ENCODE measurements around the gene GP1BB.

DNA sequence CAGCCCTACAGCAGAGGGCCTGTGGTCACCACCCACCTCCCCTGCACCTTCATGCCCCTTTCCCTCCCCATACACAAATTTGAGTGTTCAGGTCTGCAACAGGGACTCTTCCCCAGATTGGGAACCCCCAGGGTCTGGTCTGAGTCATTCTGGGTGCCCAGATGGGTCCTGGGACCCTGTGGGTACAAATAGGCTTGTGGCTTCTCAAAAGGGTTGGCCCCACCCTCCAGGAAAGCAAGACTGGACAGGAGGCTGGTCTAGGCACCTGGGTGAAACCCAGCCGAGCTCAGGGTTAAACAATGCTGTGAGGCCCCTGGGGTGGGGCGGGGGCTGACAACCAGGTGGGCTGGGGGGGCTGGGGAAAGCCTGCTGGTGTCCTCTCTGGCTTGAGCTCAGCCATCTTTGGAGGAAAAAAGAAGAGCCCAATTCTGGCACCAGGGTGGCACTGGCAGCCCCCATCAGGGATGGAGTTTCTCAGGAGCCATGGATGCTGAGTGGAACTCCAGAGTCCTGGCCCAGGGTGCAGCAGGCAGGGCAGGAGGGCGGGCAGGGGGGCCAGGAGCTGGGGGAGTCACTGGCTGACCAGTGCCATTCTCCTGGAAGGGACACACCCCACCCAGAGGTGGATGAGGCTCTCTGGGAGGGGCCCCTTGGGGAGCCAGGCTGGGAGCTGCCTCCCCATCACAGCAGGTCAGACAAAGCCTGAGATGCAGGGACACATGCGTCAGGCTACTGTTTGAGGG is 8.0 kb upstream of the GP1BB start:
- TF ChIP-seq JUNB (IDR thresholded peaks at IDR 0.05): no peak
- no peak for TF ChIP-seq GABPA (IDR thresholded peaks at IDR 0.05; ENCODE audit: low read depth)
- no peak for TF ChIP-seq MEF2B (IDR thresholded peaks at IDR 0.05; ENCODE audit: partially characterized antibody, poor library complexity, severe bottlenecking)
- no peak for TF ChIP-seq POLR2A (IDR thresholded peaks at IDR 0.05; ENCODE audit: low read depth, low read length)
- TF ChIP-seq HDAC2 (IDR thresholded peaks at IDR 0.05): no peak
- TF ChIP-seq, protein P1, sequence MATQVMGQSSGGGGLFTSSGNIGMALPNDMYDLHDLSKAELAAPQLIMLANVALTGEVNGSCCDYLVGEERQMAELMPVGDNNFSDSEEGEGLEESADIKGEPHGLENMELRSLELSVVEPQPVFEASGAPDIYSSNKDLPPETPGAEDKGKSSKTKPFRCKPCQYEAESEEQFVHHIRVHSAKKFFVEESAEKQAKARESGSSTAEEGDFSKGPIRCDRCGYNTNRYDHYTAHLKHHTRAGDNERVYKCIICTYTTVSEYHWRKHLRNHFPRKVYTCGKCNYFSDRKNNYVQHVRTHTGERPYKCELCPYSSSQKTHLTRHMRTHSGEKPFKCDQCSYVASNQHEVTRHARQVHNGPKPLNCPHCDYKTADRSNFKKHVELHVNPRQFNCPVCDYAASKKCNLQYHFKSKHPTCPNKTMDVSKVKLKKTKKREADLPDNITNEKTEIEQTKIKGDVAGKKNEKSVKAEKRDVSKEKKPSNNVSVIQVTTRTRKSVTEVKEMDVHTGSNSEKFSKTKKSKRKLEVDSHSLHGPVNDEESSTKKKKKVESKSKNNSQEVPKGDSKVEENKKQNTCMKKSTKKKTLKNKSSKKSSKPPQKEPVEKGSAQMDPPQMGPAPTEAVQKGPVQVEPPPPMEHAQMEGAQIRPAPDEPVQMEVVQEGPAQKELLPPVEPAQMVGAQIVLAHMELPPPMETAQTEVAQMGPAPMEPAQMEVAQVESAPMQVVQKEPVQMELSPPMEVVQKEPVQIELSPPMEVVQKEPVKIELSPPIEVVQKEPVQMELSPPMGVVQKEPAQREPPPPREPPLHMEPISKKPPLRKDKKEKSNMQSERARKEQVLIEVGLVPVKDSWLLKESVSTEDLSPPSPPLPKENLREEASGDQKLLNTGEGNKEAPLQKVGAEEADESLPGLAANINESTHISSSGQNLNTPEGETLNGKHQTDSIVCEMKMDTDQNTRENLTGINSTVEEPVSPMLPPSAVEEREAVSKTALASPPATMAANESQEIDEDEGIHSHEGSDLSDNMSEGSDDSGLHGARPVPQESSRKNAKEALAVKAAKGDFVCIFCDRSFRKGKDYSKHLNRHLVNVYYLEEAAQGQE (IDR thresholded peaks at IDR 0.05; ENCODE audit: low read depth, low read length): no peak
- TF ChIP-seq, protein P2, sequence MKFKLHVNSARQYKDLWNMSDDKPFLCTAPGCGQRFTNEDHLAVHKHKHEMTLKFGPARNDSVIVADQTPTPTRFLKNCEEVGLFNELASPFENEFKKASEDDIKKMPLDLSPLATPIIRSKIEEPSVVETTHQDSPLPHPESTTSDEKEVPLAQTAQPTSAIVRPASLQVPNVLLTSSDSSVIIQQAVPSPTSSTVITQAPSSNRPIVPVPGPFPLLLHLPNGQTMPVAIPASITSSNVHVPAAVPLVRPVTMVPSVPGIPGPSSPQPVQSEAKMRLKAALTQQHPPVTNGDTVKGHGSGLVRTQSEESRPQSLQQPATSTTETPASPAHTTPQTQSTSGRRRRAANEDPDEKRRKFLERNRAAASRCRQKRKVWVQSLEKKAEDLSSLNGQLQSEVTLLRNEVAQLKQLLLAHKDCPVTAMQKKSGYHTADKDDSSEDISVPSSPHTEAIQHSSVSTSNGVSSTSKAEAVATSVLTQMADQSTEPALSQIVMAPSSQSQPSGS (IDR thresholded peaks at IDR 0.05; ENCODE audit: low read length): no peak
- TF ChIP-seq, protein P3, sequence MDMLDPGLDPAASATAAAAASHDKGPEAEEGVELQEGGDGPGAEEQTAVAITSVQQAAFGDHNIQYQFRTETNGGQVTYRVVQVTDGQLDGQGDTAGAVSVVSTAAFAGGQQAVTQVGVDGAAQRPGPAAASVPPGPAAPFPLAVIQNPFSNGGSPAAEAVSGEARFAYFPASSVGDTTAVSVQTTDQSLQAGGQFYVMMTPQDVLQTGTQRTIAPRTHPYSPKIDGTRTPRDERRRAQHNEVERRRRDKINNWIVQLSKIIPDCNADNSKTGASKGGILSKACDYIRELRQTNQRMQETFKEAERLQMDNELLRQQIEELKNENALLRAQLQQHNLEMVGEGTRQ (IDR thresholded peaks at IDR 0.05; ENCODE audit: borderline replicate concordance, low read depth, low read length): no peak
- TF ChIP-seq, protein P4, sequence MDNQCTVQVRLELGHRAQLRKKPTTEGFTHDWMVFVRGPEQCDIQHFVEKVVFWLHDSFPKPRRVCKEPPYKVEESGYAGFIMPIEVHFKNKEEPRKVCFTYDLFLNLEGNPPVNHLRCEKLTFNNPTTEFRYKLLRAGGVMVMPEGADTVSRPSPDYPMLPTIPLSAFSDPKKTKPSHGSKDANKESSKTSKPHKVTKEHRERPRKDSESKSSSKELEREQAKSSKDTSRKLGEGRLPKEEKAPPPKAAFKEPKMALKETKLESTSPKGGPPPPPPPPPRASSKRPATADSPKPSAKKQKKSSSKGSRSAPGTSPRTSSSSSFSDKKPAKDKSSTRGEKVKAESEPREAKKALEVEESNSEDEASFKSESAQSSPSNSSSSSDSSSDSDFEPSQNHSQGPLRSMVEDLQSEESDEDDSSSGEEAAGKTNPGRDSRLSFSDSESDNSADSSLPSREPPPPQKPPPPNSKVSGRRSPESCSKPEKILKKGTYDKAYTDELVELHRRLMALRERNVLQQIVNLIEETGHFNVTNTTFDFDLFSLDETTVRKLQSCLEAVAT (IDR thresholded peaks at IDR 0.05): no peak
- TF ChIP-seq POLR2AphosphoS5 (IDR thresholded peaks at IDR 0.05; ENCODE audit: low read length): no peak
- TF ChIP-seq, protein P5, sequence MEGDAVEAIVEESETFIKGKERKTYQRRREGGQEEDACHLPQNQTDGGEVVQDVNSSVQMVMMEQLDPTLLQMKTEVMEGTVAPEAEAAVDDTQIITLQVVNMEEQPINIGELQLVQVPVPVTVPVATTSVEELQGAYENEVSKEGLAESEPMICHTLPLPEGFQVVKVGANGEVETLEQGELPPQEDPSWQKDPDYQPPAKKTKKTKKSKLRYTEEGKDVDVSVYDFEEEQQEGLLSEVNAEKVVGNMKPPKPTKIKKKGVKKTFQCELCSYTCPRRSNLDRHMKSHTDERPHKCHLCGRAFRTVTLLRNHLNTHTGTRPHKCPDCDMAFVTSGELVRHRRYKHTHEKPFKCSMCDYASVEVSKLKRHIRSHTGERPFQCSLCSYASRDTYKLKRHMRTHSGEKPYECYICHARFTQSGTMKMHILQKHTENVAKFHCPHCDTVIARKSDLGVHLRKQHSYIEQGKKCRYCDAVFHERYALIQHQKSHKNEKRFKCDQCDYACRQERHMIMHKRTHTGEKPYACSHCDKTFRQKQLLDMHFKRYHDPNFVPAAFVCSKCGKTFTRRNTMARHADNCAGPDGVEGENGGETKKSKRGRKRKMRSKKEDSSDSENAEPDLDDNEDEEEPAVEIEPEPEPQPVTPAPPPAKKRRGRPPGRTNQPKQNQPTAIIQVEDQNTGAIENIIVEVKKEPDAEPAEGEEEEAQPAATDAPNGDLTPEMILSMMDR (IDR thresholded peaks at IDR 0.05 in 2 of 3, conservative IDR thresholded peaks at IDR 0.05 in 1 of 3; ENCODE audit: control insufficient read depth in 2 of 3, extremely low read depth in 1 of 3, insufficient read depth in 1 of 3, low read depth in 3 of 3, low read length in 3 of 3): no peak
- TF ChIP-seq BACH1 (IDR thresholded peaks at IDR 0.05; ENCODE audit: borderline replicate concordance): no peak
